Hematopoietic multipotent progenitor cell treated with erythropoietin and hydrocortisone succinate and interleukin-3 and kit ligand, for 4 days (in vitro differentiated cells): ENCODE results near the gene HIBADH.

ENCODE experiments used
- DNase-seq: peaks from one replicate; pipeline ENCODE4 v3.0.0-alpha.2; 2015

HIBADH gene

GRCh38 chr7:27478556-27478955 is 184.1 kb downstream of the HIBADH start:
- no peak for DNase-seq

DNA sequence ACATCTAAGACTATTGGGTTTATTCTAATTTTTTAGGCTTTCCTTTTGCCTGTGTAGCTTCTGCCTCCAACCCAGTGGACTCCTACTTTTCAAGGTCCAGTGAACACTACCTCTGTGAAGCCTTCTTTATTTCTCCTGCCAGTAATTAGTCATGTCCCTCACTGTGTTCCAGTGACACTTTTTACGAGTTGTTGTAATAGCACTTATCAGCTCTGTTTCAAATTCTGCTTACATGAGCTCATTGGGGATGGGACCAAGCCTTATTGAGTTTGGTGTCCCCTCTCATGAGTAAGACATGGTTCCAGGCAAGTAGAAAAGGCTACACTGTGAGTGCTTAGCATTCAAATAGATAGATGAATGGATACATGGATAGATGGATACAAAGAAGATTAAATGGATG is 184.6 kb downstream of the HIBADH start:
- no peak for DNase-seq

DNA sequence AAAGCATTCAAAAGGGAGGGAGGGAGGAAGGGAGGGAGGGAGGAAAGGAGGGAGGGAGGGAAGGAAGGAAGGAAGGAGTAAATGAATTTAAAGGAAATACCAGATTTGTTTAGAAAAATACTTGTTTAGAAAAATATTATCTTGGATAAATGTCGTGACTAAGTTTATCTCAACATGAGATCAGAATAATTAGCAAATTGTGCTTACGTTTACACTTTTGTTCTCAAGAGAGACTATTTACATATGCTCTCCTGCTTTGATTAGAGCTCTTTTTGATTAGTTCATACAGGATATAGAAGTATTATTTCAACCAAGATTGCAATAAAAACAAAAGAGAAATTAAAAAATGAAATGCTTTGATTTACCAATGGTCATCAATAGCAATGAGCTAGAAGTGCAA is 186.2 kb downstream of the HIBADH start:
- DNase-seq, result no peak
